22Rv1 (cell line): ENCODE results near the gene OR2T6.

Source experiments
- ZFX ChIP-seq: fragments of 450-650 bp; IDR thresholded peaks from 2 replicates; pipeline ENCODE4 v1.6.1; 2017; ENCODE audit warnings: antibody characterized with exemption, borderline replicate concordance
- TF ChIP-seq, protein P1 (sequence below): fragments of 450-650 bp; IDR thresholded peaks from 2 replicates; pipeline ENCODE4 v1.5.1; 2017; ENCODE audit warnings: mild to moderate bottlenecking

DNA sequence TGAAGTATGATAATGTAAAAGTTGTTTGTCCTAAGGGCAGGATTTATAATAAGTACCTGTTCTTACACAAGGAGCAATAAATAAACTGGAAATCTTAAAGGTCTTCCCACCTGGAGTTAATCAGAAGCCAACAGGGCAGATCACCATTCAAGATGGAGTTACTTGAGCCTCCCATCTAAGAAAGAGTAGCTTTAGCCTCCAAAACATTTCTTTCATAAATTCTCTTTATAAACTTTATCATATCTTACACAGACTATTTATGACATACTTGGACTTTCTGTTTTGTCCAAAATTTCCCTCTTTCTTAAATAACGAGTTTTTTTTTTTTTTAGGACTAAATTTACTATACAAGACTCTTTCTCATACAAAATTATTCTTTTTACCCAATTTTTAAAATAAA, 45.8 kb downstream of the OR2T6 start:
- TF ChIP-seq, protein P1, sequence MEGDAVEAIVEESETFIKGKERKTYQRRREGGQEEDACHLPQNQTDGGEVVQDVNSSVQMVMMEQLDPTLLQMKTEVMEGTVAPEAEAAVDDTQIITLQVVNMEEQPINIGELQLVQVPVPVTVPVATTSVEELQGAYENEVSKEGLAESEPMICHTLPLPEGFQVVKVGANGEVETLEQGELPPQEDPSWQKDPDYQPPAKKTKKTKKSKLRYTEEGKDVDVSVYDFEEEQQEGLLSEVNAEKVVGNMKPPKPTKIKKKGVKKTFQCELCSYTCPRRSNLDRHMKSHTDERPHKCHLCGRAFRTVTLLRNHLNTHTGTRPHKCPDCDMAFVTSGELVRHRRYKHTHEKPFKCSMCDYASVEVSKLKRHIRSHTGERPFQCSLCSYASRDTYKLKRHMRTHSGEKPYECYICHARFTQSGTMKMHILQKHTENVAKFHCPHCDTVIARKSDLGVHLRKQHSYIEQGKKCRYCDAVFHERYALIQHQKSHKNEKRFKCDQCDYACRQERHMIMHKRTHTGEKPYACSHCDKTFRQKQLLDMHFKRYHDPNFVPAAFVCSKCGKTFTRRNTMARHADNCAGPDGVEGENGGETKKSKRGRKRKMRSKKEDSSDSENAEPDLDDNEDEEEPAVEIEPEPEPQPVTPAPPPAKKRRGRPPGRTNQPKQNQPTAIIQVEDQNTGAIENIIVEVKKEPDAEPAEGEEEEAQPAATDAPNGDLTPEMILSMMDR, result no peak
- no peak for TF ChIP-seq ZFX
